Measurements from ENCODE around the gene PAK1.

- no peak for TF ChIP-seq EZH2 (IDR thresholded peaks at IDR 0.05; ENCODE audit: low read depth, low read length, severe bottlenecking)
- TF ChIP-seq KDM4A (IDR thresholded peaks at IDR 0.05; ENCODE audit: low read depth, low read length, severe bottlenecking): no peak
Observed at GRCh38 chr11:77320351-77320750, 153.5 kb downstream of the PAK1 start.
